Fibroblast of skin of left quadriceps (primary cell): ENCODE data around the gene ZNRF4.
"Not testable (repeated sequence)": the region's sequence is repeated elsewhere in the genome, so short reads cannot be mapped to it uniquely, and the experiment has no call there.

Experiments
- DNase-seq, 2 experiments: peaks; one replicate each; pipeline ENCODE4 v3.0.0-alpha.2; 2013; ENCODE audit warnings: low read depth in 2 of 2

The ZNRF4 gene

GRCh38 chr19:5455367-5456129, at the start of gene ZNRF4:
Gene ZNRF4, plus strand, starts transcription at chr19:5455417. Its CDS starts 75 bp downstream, at chr19:5455492.
- no peak for DNase-seq

GRCh38 chr19:5406198-5406597, 49.0 kb upstream of the ZNRF4 start:
- DNase-seq: not testable (repeated sequence)

- no peak for DNase-seq
Measured at GRCh38 chr19:5406816-5407215, 48.4 kb upstream of the ZNRF4 start.

- no peak for DNase-seq
Measured at GRCh38 chr19:5407356-5407755, 47.9 kb upstream of the ZNRF4 start.

- no peak for DNase-seq
Measured at GRCh38 chr19:5417495-5418436, 37.5 kb upstream of the ZNRF4 start.

GRCh38 chr19:5418677-5419076, 36.5 kb upstream of the ZNRF4 start:
- DNase-seq: no peak

- DNase-seq: no peak
Measured at GRCh38 chr19:5420953-5421352, 34.3 kb upstream of the ZNRF4 start.

- no peak for DNase-seq
Measured at GRCh38 chr19:5423567-5424125, 31.6 kb upstream of the ZNRF4 start.

- no peak for DNase-seq
Measured at GRCh38 chr19:5424192-5424973, 30.8 kb upstream of the ZNRF4 start.

- DNase-seq: no peak
Measured at GRCh38 chr19:5425260-5425659, 30.0 kb upstream of the ZNRF4 start.

- no peak for DNase-seq
Measured at GRCh38 chr19:5430237-5430636, 25.0 kb upstream of the ZNRF4 start.

GRCh38 chr19:5432687-5433086, 22.5 kb upstream of the ZNRF4 start:
- no peak for DNase-seq

GRCh38 chr19:5434351-5434917, 20.8 kb upstream of the ZNRF4 start:
- no peak for DNase-seq

- DNase-seq: peak; percentile 57 to 59
Measured at GRCh38 chr19:5434970-5435641, 20.1 kb upstream of the ZNRF4 start.

GRCh38 chr19:5435642-5436017, 19.6 kb upstream of the ZNRF4 start:
- DNase-seq: no peak

- peak; percentile 62 to 71 for DNase-seq
Measured at GRCh38 chr19:5436106-5436947, 18.9 kb upstream of the ZNRF4 start.

GRCh38 chr19:5436948-5437306, 18.3 kb upstream of the ZNRF4 start:
- no peak for DNase-seq

GRCh38 chr19:5438756-5439155, 16.5 kb upstream of the ZNRF4 start:
- not testable (repeated sequence) for DNase-seq

- DNase-seq: no peak
Measured at GRCh38 chr19:5439452-5439851, 15.8 kb upstream of the ZNRF4 start.

GRCh38 chr19:5440299-5440698, 14.9 kb upstream of the ZNRF4 start:
- DNase-seq: no peak
